Kidney (tissue), 14 donors: Measurements from ENCODE around the gene FDPS. TPM values are rescaled to one million over a fixed set of nuclear protein-coding genes. Genes with fewer than 3 reads are reported as not detected.

ENCODE experiments used
- DNase-seq, 5 donors: peaks; one replicate each; pipeline ENCODE4 v3.0.0-alpha.2; 2013 to 2020
- FAIRE-seq: peaks from 2 replicates; lab custom pipeline; 2012; peaks lifted over from hg19 to GRCh38; lab: Jason Lieb, UNC
- H3K27ac ChIP-seq, 2 donors: one replicate each; pipeline ENCODE4 v1.7.0; 2013; ENCODE audit warnings: low read depth in 2 of 2, low read length in 2 of 2, inconsistent platforms in 1 of 2
- H3K27me3 ChIP-seq: one replicate; pipeline ENCODE4 v1.7.1; 2013; ENCODE audit warnings: low read length, inconsistent platforms; ENCODE audit not compliant: control insufficient read depth, insufficient read depth
- H3K36me3 ChIP-seq, 3 donors: one replicate each; pipeline versions ENCODE4 v1.7.0 to v1.7.1; 2013; ENCODE audit warnings: low read length in 3 of 3, control low read depth in 1 of 3, inconsistent platforms in 1 of 3; ENCODE audit not compliant: insufficient read depth in 3 of 3, control insufficient read depth in 2 of 3
- H3K4me1 ChIP-seq, 3 donors: one replicate each; pipeline versions ENCODE4 v1.7.0 to v1.7.1; 2013; ENCODE audit warnings: low read length in 3 of 3, inconsistent platforms in 1 of 3, low read depth in 1 of 3; ENCODE audit not compliant: control insufficient read depth in 2 of 3, insufficient read depth in 2 of 3
- H3K4me3 ChIP-seq, 3 donors: one replicate each; pipeline versions ENCODE4 v1.7.0 to v1.8.1; 2013; ENCODE audit warnings: low read length in 3 of 3, control low read depth in 1 of 3, inconsistent platforms in 1 of 3
- H3K9ac ChIP-seq, 3 donors: one replicate each; pipeline versions ENCODE4 v1.7.0 to v1.7.1; 2013; ENCODE audit warnings: low read length in 3 of 3, control low read depth in 1 of 3, inconsistent platforms in 1 of 3
- H3K9me3 ChIP-seq, 3 donors: one replicate each; pipeline versions ENCODE4 v1.7.0 to v1.7.1; 2013; ENCODE audit warnings: low read length in 3 of 3, control low read depth in 1 of 3, inconsistent platforms in 1 of 3; ENCODE audit not compliant: control insufficient read depth in 2 of 3, insufficient read depth in 1 of 3
- CTCF ChIP-seq: IDR thresholded peaks from 3 replicates; pipeline ENCODE4 v1.5.1; 2012; ENCODE audit warnings: mild to moderate bottlenecking, moderate library complexity, borderline replicate concordance; ENCODE audit not compliant: insufficient read depth; ENCODE audit errors: extremely low read depth
- intact Hi-C: fragments of 100-400 bp; cut with DNase I; formaldehyde crosslinking; loops from one replicate; pipeline ENCODE4 v1.11.1; 2022
- polyA plus RNA-seq: library from polyadenylated mRNA; stranded (reverse); fragments of 350-450 nt; fragmentation: Illumina TruSeq; extraction: RNeasy Lipid Tissue Mini Kit (QIAGEN cat#74804); gene quantifications from one replicate; pipeline ENCODE4 v1.2.3, GENCODE V29; 2014; ENCODE audit warnings: low read depth, low replicate concordance; ENCODE audit not compliant: insufficient read depth
- total RNA-seq: library from RNA; stranded (reverse); fragmentation: NEBNext Ultra II Directional; extraction: Animal tissue kit (Norgen Biotek cat#: 25700); gene quantifications from one replicate; pipeline ENCODE4 v1.2.1, GENCODE V29; 2021
- donor health status: control.
- donor health status: control.
- donor health status: control.
- donor health status: control.
- donor health status: control.
- donor health status: DM: yes; HTN: yes; CAD: no.
- donor health status: Normal renal cell carcinoma (clear cell type).

The FDPS gene
- total and polyA plus RNA-seq, 2 donors from 2014 or later = 112 to 184 TPM

GRCh38 chr1:155313261-155313660 is 4.6 kb downstream of the FDPS start:
- Histone ChIP-seq H3K4me3 (no peak overlapping the region), H3K9ac (no peak overlapping the region), H3K36me3 (peaks cover 3 to 13% (median 7%) of the 10 kb centered on the region in 3 donors), H3K27me3 (no peaks in the 10 kb centered on the region), H3K9me3 (no peaks in the 10 kb centered on the region), H3K27ac (no peak overlapping the region), H3K4me1 (peaks cover 0 to 7% (median 4%) of the 10 kb centered on the region in 3 donors)
- no peak for DNase-seq
- no peak for TF ChIP-seq CTCF
- intact Hi-C loops = no loop called here
- FAIRE-seq = no peak

GRCh38 chr1:155316922-155317321 is 8.3 kb downstream of the FDPS start:
- no peak overlapping the region for H3K4me3 ChIP-seq
- H3K36me3 ChIP-seq = peaks cover 7 to 13% (median 7%) of the 10 kb centered on the region in 3 donors
- no peak for TF ChIP-seq CTCF
- FAIRE-seq (no peak), DNase-seq (peak in 1 of 5 donors; percentile 45)
- no peaks in the 10 kb centered on the region for H3K27me3 ChIP-seq
- H3K9ac ChIP-seq = no peak overlapping the region
- peaks cover 0 to 11% (median 10%) of the 10 kb centered on the region in 3 donors for H3K4me1 ChIP-seq
- intact Hi-C loops = no loop called here
- H3K27ac ChIP-seq = peak overlapping the region in 1 of 2 donors; percentile 46
- H3K9me3 ChIP-seq = no peaks in the 10 kb centered on the region

- no peak overlapping the region for H3K4me3 ChIP-seq
- peaks cover 3 to 11% (median 5%) of the 10 kb centered on the region in 3 donors for H3K36me3 ChIP-seq
Measured at GRCh38 chr1:155318082-155318481, 9.4 kb downstream of the FDPS start.

More at GRCh38 chr1:155318082-155318481, 9.4 kb downstream of the FDPS start:
- Histone ChIP-seq H3K9ac (no peak overlapping the region), H3K9me3 (no peaks in the 10 kb centered on the region), H3K27ac (no peak overlapping the region), H3K27me3 (no peaks in the 10 kb centered on the region), H3K4me1 (peaks cover 0 to 14% (median 11%) of the 10 kb centered on the region in 3 donors)
- DNase-seq (peak in 2 of 5 donors; percentile 22 to 24), FAIRE-seq (no peak)
- no peak for TF ChIP-seq CTCF
- intact Hi-C loops = no loop called here
